SKM-1 (cell line): ENCODE results near the gene BSN.
"Not testable (repeated sequence)": the region's sequence is repeated elsewhere in the genome, so short reads cannot be mapped to it uniquely, and the experiment has no call there.

Source experiments
- DNase-seq: peaks from one replicate; lab custom pipeline; 2025; ENCODE audit not compliant: unreplicated experiment; lab: John Stamatoyannopoulos, UW

Gene BSN

DNA sequence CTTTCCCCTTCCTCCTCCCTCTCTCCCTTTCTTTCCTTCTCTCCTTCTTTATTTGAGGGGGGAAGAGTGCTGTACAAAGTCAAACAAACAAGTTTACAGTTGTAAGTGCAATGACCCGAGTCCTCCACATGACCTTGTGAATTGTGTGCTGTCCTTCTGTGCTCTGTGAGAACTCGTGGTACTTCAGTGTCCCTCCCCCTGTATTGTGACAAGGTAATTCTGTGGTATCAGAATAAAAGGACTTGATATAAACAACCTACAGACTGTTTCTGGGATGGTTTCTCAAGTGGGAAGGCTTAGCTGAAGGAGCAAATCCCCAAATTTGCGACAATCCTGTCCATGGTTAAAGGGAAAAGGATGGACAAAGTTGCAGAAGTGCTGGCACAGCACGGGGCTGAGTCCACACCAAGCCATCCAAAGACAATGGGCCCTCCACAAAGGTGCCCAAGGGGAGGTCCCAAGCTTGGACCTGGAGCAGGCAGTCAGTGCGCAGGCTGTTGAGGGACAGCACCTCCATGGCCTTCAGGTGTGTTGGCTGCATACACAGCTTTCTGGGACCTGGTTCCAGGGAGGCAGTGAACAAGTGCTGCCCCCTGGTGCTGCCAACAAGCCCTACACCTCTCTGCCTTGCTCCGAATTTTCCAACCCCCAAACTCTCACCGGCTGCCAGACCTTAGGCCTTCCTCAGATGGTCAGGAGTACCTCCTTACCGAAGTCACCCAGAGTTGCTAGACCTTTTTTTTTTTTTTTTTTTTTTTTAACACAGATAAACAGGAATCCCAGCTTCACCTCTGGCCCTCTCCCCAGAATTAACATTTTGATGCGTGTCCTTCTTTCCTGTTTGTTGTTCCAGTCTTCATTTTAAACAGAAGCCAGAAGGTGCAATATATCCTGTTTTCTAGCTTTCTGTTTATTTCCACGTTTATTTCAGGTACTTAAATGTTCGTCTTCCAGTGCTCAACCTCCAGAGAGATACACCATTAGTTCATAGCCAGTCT is 117.3 kb downstream of the BSN start:
- DNase-seq, result no peak

- no peak for DNase-seq
Observed at GRCh38 chr3:49673121-49673714, 118.9 kb downstream of the BSN start.

- DNase-seq, result no peak
Observed at GRCh38 chr3:49673715-49674496, 119.6 kb downstream of the BSN start, which contains the start of gene APEH. Gene APEH (plus strand): TSS chr3:49674351. CDS start chr3:49674402, 51 bp downstream.

DNA sequence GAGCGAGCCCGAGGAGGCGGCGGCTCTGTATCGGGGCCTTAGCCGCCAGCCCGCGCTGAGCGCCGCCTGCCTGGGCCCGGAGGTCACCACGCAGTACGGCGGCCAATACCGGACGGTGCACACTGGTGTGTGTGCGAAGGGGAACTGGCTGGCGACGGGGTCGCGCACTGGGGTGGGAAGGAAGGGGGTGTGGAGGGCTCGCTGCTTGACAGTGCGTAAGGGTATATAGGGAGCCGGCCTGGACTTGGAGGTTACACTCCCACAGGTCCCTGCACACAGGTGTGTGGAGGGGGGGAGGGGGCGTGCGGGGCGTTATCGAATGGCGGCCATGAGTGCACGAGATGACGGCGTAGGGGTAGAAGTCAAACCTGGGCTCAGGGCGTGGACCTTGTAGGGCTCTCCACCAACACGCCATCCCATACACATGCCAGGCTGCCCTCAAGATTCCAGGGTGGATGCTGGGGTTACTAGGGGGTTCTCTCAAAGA is 120.3 kb downstream of the BSN start:
- DNase-seq, result no peak

DNA sequence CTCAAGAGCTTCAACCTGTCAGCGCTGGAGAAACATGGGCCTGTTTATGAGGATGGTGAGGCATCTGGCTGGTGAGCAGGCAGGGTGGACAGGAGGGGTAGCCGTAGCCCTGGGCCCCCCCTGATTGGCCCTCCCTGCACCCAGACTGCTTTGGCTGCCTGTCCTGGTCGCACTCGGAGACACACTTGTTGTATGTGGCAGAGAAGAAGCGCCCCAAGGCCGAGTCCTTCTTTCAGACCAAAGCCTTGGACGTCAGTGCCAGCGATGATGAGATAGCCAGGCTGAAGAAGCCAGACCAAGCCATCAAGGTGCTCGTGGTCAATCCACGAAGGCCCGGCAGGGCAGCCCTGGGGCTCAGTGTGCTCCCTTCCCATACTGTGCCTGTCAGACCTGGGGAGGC is 121.6 kb downstream of the BSN start:
- no peak for DNase-seq

GRCh38 chr3:49680493-49681231 is 126.4 kb downstream of the BSN start:
- DNase-seq, result no peak

- DNase-seq, result no peak
Observed at GRCh38 chr3:49681232-49681522, 126.9 kb downstream of the BSN start.

DNA sequence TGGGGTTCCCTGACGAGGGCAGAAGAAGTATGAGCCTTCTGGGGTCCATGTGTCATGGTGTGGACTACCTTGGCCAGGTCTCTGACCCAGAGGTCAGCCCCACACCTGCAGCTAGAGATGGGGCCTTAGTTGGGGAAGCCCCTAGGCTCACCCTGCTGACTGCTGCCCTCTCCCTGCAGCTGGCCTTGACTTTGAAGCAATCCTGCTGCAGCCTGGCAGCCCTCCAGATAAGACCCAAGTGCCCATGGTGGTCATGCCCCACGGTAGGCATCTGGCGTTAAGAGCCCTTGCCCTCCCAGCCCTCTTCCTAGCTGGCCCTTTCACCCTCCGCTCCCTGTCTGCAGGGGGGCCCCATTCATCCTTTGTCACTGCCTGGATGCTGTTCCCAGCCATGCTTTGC is 127.3 kb downstream of the BSN start:
- no peak for DNase-seq

DNA sequence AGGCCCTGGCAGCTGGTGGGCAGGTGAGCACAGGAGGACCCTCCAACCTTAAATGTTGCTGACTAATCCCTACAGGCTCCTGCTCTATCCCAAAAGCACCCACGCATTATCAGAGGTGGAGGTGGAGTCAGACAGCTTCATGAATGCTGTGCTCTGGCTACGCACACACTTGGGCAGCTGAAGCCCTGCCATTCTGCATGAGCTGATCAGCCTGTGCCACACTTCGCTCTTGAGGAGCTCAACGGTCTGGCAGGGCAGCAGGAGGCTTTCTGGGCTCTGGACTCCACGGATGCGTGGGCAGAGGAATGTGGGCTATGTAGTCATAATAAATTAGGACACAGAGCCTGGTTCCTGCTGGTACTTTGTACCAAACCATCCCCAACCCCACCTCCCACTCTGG is 128.9 kb downstream of the BSN start:
- no peak for DNase-seq

DNA sequence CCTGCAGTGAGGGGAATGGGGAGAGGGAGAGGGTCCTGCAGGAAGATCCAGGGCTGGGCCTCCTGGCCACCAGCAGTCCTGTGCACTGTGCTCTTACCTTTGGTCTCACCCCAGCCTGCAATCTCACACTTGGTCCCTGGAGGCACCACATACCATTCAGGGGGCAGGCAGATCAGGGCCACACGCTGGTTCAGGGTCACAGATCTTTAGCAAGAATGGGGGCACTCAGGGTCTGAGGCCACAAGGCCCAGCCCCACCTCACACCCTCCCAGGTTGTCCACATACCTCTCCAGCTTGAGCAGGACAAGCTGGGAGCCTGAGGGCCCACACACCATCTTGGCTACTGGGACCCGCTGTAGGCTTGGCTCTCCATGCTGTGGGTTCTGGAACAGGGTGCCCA is 130.2 kb downstream of the BSN start:
- not testable (repeated sequence) for DNase-seq

GRCh38 chr3:49685103-49685502 is 130.8 kb downstream of the BSN start:
- not testable (repeated sequence) for DNase-seq

DNA sequence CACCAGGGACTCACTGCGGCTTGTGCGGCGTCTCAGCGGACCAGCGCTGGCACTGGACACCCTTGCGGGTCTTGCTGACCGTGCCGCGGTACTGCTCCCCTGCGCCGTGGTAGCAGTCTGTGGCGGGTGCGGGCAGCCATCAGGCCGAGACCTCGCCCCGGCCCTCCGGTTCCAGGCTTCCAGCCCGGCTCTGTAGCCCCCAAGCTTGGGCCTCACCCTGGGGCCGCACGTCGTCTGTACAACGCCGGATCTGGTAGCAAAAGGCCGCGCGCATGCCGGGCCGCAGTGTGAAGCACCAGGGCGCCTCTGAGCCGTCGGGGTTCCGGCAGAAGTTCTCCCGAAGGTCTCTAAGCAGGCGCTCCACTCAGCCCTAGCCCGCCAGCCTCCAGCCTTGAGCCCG is 131.6 kb downstream of the BSN start:
- DNase-seq, result not testable (repeated sequence)

- DNase-seq, result not testable (repeated sequence)
Observed at GRCh38 chr3:49686346-49686745, 132.1 kb downstream of the BSN start.

DNA sequence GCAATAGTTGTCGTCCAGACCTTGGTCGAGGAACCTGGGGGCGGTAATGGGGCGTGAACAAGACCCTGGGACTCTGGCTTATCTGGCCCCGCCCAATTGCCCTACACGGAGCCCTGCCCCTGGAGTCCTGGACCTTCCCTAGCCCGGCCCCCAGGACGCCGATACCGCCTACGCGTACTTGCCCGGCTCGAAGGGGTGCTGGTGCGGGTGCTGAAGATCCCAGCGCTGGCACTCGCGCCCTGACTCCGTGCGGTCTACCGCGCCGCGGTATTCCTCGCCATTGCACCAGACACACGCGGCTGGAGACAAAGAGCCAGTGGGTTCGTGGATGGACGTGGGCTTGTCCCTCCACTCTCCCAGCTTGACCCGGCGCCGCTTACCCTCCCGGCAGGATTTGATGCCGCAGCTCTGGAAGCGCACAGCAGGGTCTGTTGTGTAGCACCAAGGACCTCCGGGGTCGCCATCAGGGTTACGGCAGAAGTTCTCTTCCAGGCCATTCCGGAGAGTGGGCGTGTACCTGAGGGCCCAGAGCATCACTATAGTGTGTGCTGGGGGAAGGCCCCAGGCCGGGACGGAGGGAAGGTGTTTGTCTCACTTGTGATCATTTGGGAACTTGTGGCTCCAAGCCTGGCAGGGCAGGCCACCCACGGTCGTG is 132.6 kb downstream of the BSN start:
- not testable (repeated sequence) for DNase-seq

DNA sequence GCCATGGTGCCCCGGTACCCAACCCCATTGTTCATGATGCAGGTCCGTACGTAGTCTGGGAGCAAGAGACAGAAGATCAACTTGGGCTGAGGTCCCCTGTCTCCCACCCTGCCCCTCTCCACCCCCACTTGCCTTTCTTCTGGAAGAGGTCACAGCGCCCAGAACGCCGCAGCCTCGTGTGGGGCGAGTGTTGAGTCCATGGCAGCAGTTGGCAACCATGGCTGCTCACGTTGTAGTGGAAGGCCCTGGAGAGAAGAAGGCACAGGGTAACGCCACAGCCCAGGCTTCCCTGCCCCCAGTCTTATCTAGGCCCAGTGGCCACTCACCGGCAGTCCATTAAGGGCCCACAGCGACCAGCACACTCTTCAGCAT is 133.1 kb downstream of the BSN start:
- not testable (repeated sequence) for DNase-seq

DNA sequence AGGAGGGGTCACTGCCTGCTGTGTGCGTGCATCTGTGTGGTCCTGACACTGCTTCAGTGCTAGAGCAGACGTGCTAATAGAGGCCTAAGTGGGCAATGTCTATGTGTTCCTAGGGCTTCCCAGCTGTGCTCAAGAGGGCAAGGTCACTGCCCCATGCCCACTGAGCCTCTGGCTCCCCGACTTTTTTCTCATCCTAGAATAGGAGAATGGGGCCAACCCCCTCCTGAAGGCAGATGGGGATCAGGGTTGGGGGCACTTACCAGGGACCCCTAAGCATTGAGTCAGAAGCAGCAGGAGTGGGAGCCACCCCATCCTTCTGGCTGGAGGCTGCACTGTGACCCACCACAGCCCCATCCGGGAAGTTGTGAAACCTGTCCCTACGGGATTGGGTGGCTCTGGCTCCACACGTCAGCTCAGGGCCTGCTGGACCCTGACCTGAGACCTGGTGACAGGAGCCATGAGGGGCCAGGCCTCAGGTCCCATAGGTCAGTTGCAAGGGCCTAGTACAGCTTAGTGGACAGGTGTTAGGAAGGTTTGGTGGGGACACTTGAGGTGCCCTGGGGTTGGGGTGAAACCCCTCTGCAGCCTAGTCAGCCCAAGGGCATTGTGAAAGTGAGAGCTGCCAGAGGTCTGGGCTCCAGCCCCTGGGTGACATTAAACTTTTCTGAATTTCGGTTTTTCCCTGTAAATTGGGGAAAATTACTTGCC is 134.2 kb downstream of the BSN start:
- not testable (repeated sequence) for DNase-seq

GRCh38 chr3:49689046-49689907 is 135.0 kb downstream of the BSN start, which contains the start of the genes MST1 and RNF123:
Gene MST1 (minus strand): TSS chr3:49689474. CDS start chr3:49688691, 783 bp downstream.
Gene RNF123 (plus strand): TSS chr3:49689557. CDS start chr3:49691166, 1,609 bp downstream.
- no peak for DNase-seq

GRCh38 chr3:49689908-49690624 is 135.8 kb downstream of the BSN start:
- not testable (repeated sequence) for DNase-seq
